GM18873 (cell line): ENCODE measurements around the gene BRWD1.

Experiments
- ATAC-seq: cut with Tn5 transposase; IDR thresholded peaks from one replicate; pipeline ENCODE4 v1.9.1; 2021; ENCODE audit warnings: mild to moderate bottlenecking, moderate library complexity, moderate number of reproducible peaks; ENCODE audit not compliant: unreplicated experiment, low FRiP score

The BRWD1 gene

DNA sequence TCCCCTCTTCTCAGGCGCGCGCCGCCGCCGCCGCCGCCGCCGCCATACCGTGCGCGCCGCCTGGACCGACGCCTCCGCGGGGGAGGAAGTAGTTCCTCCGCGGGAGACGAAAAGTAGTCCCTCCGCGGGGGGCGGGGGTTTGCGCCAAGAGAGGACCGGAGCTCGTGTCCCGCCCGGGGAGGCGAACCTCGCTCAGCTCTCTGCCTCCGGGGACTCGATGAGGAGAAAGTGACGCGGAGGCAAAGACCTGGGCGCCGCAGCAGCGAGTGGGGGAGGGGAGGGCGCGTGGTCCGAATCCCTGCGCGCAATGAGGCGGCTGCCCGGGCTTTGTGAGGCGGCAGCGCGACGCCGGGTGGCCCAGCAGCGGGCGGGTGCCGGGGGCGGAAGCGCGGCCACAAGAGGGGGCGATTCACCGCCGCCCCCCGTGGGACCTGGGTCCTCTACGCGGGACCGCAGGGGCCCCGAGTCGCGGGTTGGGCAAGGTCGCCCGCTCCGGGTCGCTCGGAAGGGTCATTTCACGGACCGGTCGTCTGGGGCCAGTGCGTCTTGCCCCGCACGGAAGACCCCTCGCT is at the start of gene BRWD1:
Gene BRWD1 (minus strand): TSS at position 62 of the 572 bp plus-strand sequence. CDS start 141 bp downstream, outside the sequence.
- ATAC-seq = no peak

DNA sequence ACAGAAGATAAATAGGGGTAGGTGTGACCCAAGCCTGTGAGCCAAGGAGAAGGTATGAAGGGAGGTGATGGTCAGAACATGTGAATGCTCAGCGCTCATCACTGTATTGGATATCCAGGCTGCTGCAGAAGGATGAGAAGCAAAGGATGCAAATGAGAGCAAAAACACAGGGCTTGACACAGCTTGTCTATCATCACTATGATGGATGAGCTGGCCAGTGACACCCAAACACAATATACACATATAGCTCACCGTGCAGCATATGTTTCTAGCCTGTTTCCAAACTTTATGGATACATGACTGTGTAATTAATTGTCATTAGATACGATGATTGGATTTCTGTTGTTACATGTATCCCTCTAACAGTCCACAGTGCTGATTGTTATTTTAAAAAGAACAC is 49.3 kb upstream of the BRWD1 start:
- ATAC-seq = no peak

DNA sequence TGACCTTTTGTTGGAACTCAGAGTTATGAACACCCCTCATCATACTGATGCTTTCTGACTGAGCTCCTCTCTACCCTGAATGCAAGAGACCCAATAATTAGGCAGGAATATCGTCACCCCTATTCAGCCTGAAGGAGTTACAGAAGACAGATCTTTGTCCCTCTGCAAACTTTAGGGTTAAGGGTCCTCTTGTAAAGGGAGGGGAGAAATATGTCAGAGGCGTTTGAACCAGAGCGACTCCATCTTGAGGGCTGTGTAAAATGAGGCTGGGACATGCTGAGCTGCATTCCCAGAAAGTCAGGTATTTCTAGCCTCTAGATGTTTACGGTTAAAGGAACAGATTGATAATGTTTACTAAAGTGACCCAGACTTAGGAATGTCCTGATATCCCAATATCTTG is 46.0 kb upstream of the BRWD1 start:
- ATAC-seq = no peak

DNA sequence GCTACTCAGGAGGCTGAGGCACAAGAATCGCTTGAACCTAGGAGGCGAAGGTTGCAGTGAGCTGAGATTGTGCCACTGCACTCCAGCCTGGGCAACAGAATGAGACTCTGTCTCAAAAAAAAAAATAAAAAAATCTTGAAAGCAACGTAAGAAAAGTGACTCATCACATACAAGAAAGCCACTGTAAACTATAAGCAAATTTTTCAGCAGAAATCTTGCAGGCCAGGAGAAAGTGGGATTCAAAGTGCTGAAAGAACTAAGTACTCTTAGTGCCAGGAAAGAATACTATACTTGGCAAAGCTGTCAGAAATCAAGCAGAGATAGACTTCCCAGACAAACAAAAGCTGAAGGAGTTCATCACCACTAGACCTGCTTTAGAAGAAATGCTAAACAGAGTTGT is 39.9 kb upstream of the BRWD1 start:
- no peak for ATAC-seq

DNA sequence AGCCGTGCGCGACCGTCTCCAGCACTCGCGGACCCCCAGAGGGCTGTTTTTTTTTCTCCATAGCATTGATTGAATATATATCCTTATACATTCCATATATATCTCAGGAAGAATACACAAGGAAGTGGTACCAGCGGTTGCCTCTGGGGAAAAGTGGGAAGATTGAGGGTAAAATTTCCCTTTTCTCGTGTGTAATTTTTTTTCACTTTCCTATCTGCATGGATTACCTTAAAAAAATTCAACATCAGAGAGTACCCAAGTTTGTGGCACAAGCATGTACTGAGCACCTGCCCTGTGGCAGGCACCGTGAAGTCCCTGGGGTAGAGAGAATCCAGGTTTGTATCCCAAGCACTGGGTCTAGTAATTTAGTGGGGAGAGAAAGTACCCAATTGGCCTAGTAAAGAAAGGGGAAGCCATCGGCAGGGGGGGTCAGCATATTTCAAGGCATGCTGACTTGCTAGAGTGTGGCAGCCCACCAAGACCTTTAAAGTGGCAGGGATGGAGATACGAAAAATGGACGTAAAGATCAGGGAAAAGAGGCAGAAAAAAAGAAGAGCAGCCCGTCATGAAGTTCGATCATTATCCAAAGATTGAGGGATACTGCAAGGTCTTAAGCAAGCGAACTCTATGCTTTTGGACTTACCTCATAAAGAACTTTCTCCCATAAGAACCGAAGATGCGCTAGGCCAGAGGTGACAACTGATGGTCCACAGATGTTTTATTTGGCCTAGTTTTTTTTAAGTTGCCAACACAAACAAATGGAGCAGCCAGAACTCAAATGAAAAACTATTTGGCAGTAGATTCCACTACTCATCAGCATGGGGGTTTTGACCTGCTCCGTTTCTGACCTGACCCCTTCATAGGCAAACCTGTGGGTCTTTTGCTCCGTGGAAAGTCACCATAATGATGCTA is 36.9 kb upstream of the BRWD1 start:
- ATAC-seq = no peak

DNA sequence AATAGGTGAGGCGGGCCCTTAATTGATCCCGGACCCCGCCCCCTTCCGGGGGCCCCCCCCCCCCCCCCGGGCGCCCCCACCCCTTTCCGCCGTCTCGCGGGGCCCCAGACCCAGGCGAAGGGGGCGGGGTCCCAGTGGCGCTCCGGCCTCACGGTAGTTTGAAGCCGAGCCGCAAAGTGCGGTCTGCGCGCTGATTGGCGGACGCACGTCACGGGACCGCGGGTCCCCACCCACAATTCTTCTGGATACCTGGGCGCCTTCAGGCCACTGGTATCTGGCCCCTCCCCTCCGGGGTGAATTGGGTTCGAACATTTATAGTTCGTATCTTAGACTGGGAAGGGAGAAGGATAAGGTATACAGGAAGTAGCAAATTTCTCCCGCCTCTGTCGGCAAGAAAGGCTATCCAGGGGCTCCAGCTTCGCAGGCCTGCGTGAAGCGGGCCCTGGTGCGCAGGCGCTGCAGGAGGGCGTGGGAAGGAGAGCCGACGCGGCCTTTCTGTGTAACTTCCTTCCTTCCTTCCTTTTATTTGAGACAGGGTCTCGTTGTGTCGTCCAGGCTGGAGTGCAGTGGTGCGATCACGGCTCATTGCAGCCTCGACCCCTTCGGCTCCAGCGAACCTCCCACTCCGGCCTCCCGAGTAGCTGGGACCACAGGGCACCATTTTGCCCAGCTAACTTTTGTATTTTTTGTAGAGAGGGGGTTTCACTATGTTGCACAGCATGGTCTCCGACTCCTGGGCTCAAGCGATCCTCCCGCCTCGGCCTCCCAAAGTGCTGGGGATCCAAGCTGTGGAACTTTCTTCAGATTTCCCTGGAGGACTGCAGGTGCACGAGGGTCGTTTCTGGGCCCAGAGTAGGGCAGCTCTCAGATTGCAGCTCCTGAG is 36.0 kb upstream of the BRWD1 start:
- peak; percentile 85 for ATAC-seq

DNA sequence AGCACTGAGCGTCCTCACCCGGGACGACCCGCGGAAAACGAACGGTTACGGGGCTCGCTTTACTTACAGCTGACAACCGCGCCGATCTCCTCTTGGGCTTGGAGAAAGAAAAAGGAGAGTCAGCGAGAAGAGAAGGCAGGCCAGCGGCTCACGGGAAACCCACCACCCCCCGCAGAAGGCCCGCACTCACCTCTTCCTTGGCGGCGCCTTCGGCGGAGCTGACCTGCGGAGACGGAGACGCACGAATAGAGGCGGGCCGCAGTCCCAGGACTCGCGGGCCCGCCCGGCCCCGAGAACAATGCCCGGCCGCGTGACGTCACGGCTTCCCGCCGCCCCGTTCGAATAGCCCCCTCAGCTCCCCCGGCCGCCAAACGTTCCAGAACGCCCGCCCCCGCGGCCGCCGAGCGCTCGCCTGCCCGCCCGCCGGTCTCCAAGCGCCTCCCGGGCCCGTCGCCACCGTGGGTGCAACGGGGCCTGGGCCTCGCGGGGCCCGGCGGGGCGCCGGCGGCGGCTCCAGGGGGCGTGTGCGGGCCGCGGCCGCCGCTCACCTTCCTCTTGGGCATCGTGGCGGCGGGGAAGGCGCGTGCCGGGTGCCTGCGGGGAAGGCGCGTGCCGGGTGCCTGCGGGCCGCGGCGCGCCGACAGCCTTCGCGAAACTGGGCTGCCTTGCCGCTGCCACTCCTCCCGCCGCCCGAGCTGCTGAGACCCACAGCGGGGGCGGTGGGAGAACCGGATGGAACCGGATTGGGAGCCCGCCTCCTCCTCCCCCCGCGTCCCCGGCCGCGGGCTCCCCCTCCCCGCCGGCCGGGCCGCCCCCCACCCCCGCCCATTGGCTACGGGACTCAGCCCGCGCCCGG is 35.2 kb upstream of the BRWD1 start, which contains the start of gene HMGN1:
Gene HMGN1 (minus strand): TSS at position 734 of the 856 bp plus-strand sequence. CDS start 171 bp downstream, at position 563.
- peak; percentile 39 for ATAC-seq

DNA sequence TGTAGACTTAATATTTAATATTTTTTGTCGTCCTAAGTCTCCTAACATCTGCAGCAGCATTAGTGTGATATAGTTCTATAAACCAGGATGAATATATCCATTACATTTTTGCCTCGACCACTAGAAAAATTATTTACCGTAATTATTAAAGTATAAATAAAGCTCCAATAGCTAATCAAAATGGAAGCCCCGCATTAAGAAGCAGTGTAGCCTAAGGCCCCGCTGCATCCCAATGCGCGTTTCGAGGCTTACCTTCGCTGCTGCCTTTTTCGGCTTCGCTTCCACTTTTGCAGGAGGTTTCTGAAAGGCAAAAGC is 34.6 kb upstream of the BRWD1 start:
- ATAC-seq = no peak

DNA sequence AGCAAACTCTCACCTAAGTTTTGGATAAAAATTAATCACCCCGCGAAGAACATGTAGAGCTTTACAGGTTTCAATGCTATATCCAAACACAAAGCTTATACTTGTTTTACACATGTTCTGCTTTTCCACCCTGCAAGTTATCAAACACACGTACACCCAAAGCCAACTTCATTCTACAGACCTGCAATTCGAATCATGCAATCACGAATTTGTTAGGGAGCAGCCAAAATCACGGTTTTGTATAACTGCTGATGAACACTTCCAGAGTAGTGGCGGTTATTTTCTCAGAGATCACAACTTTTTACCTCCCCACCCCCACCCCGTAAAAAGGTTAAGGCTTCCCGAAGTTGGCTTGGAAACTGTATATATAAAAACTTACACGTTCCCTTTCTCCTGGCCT is 34.1 kb upstream of the BRWD1 start:
- no peak for ATAC-seq

DNA sequence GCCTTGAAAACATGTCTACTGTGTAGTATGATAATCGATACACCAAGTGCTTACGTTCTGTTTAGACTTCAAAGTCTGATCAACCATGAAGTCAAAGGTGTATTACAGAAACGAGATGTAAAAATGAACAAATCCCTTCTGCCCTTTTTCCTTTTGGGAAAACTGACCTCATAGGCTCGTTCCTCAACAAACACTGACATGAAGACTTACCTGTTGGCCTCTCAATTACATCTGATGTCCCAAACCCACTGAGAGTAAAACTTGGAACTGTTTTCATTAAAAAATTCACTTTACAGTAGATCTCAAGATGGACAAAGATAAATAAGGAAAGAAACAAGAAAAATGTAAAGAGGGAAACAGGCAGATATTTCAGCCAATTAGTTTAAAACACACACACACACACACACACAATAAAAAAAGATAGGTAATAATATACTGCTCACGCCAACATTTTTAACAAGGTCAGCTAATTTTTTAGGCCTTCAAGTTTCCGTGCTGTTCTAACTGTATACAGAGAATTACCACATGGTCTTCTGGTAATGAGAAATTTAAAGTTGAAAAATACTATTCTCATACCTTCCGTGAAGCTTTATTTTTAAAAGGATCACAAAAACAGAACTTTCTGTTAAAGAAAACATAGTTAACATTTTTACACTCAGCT is 33.4 kb upstream of the BRWD1 start:
- no peak for ATAC-seq

DNA sequence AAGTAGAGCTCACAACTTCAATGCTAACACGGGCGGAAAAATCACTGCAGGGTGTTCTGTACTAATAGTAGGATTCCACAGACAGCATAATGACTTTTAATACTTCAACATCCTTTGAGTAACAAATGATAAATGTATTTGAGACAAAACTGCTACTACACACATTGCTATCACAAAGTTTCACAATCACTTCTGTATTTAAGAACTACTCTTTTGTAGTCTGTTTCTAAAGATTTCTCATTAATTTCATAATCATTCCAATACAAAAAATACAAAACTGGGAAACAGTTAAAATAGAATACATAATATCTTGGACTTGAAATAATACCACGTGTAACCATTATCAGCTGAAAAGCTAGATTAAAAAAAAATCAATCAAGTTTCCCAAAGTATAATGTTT is 32.8 kb upstream of the BRWD1 start:
- no peak for ATAC-seq

DNA sequence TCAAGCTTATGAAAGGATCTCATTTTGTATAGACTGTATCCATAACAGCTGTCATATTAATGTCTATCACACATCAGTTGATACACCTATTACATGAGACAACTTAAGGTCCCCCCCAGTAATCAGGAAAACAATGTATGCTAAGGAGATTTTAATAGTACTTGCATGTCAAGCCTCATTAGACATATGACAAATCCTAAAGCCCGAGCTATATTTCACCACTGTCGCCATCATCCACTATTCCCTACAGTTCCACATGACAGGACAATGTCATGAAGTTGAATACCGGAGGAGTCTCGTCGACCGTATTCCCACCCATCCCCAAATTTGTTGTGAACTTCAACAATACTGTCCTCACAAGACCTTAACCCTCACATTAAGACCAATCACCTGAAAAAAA is 32.0 kb upstream of the BRWD1 start:
- no peak for ATAC-seq

DNA sequence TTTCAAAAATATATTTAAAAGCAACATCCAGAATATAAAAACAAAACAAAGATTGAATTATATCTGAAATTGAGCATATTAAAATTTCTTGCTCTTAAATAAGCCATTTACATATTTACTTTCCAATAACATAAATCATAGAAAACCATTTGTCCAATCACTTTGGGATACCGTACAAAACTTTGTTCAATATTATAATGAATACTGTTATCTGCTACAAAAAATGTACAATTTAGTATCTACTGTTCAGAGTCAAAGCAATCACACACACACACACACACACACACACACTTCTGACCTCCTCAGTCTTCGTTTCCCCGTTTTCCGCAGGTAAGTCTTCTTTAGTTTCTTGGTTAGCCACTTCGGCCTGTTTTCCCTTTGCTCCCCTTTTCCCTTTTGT is 31.4 kb upstream of the BRWD1 start:
- no peak for ATAC-seq

DNA sequence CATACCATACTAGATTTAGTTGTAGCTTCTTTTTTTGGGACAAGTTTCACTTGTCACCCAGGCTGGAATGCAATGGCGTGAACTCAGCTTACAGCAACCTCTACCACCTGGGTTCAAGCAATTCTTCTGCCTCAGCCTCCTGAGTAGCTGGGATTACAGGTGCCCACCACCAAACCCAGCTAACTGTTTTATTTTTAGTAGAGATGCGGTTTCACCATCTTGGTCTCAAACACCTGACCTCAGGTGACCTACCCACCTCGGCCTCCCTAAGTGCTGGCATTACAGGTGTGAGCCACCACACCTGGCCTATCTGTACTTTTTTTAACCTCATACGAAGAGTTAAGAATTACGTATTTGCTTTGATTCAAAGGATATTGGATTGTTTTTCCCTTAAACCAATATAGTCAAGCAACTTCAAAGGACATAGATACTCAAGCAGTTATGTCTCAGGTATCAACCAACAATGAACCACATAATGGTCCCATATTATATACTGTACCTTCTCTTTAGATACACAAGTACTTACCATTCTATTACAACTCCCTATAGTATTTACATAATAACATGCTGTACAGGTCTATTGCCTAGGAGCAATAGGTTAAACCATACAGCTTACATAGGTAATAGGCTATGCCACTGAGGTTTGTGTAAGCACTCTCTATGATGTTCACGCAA is 28.0 kb upstream of the BRWD1 start:
- ATAC-seq = no peak

DNA sequence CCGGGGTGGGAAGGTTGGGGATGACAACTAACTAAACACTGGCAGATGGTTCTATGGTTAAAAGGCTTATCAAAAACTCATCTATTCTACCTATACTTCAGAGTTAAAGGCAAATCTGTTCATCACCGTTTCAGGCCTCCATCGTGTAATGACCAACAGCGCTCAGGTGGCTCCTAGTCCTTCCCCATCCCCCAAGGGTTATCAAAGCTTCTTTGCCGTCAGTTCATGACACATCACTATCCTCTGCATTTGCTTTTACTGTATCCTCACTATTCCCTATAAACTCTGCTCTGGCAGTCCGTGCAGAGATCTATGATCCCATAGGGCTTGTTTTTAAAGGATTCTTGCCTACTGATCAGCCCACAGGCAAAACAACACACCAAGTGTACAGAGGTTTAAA is 27.3 kb upstream of the BRWD1 start:
- no peak for ATAC-seq

DNA sequence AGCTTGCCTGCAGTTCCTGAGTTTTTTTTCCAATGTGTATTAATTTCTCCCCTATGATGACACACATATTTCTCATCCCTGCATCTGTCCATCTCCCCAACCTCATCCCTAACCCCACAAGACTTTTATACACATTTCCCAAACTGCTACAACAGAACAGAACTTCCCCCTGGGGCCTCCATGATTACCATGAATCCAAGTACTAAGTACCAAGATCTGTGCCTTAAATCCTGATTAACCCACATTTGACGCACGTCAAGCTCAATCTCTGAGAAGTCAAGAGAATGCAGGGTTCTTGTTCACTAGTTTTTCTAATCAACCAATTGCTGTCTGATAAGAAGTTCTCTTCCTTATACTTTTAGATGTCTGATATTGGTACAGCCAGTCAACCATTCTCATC is 25.8 kb upstream of the BRWD1 start:
- ATAC-seq = no peak

DNA sequence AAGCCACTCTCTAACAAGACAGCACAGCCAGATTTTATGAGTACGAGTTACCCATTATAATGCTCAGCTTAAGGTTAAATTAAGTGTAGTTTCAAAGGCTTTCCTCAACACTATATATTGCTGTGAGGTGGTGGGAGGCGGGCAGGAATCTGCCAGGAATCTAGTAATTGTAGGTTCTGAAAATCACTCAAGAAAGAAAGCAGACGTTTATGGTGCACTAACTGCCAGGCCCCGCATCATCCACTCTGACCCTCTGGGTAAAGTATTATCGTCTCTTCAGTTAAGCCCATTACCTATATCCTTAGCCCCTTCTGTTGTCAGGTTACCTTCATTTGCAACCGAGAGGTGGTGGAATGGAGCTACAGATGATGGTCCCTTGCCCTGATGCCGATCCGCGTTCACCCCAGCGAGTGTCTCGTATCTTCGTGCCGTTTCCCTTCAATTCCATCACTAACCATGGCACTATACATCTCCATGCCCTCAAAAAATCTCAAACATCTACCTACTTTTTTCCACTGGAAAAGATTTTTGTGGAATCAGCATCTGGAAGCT is 23.1 kb upstream of the BRWD1 start:
- ATAC-seq = no peak

DNA sequence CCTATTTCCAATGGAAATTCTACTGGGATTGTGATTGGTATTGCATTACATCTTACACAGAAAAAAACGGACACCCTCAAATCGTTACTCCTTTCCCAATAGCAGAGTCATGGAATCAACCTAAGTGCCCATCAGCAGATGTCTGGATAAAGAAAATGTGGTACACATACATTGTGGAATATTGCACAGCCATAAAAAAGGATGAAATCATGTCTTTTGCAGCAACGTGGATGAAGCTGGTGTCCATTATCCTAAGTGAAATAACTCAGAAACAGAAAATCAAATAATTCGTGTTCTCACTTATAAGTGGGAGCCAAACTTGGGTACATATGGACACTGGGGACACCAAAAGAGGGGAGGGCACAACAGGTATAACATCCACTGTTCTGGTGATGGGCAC is 21.2 kb upstream of the BRWD1 start:
- no peak for ATAC-seq

DNA sequence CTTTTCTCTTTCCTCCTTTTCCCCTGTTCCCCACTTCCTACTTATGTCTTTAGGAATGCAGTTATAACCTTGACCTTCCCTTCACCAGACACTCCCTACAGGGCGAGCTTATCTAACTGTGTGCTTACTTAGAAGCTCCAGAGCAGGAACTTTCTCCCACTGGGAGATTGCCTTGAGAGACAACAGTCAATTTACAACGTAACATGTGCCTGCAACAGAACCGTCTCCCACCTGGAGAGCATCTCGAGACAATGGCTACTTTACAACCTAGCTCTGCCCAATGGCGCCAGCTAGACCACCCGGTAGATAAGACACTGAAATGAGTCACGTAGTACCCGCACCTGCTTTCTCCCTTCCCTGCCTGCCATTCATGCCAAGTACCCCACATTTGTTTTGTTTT is 18.7 kb upstream of the BRWD1 start:
- ATAC-seq = no peak
